ENCODE measurements around the gene CPZ.

Gene CPZ

DNA sequence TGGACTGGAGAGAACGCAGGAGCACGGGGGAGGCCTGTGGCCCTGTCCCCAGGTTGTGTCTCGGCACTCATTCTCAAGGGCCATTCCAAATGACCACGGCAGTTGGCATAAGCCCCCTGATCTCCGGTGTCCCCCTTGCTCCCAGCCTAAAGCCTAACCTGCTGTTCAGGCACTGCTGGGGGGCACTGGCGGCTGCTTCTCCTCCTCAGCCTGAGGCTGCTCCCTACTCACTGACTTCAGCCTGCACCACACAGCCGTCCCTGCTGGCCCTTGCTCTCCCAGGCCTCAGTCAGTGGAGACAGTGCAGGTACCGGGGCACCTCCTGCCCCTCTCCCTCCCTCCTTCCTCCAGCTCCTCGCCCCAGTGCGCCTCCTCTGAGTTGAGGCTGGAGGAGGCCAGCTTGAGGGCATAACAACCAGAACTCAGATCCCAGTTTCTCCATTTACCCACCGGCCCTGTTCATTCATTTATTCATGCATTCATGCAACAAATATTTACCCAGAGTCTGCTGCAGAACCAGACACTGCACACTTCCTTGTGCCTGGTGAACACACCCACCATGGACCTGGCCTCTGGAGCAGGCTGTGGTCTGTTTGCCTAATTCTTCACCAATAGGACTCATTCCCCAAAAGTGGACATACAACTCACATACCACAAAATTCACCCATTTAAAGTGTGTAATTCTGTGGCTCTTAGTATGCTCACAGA is 65.0 kb downstream of the CPZ start:
- Histone ChIP-seq H3K36me3 (replicated peaks; ENCODE audit: insufficient read depth, low read length) (no peaks in the 10 kb centered on the region), H3K9ac (ENCODE audit: low read length) (no peak overlapping the region), H3F3A (ENCODE audit: insufficient read depth, low read length) (no peaks in the 10 kb centered on the region), H3K27me3 (replicated peaks; ENCODE audit: insufficient read depth, low read length) (peaks cover 92% of the 10 kb centered on the region), H3K4me3 (ENCODE audit: low read length) (no peak overlapping the region), H3K4me1 (ENCODE audit: low read length) (no peaks in the 10 kb centered on the region), H2AFZ (ENCODE audit: low read length) (no peak overlapping the region), H3K4me2 (ENCODE audit: low read depth, low read length) (no peak overlapping the region), H3K79me2 (ENCODE audit: low read length) (no peaks in the 10 kb centered on the region), H4K20me1 (ENCODE audit: insufficient read depth, low read length) (no peaks in the 10 kb centered on the region), H3K9me2 (replicated peaks; ENCODE audit: insufficient read depth, low read length) (no peaks in the 10 kb centered on the region), H3K9me3 (replicated peaks; ENCODE audit: insufficient read depth, low read length) (no peaks in the 10 kb centered on the region), H3K27ac (ENCODE audit: low read length) (no peak overlapping the region)
- TF ChIP-seq CTCF (IDR thresholded peaks at IDR 0.05; ENCODE audit: low read length) (no peak), EZH2phosphoT487 (IDR thresholded peaks at IDR 0.05; ENCODE audit: low read length) (no peak), EZH2 (optimal IDR thresholded peaks at IDR 0.05; ENCODE audit: low read depth, low read length) (no peak)
- no peak for DNase-seq

- H3K9ac ChIP-seq (ENCODE audit: low read length): no peak overlapping the region
- no peak for TF ChIP-seq EZH2phosphoT487 (IDR thresholded peaks at IDR 0.05; ENCODE audit: low read length)
- no peak for TF ChIP-seq CTCF (IDR thresholded peaks at IDR 0.05; ENCODE audit: low read length)
- no peak for TF ChIP-seq EZH2 (optimal IDR thresholded peaks at IDR 0.05; ENCODE audit: low read depth, low read length)
- no peaks in the 10 kb centered on the region for H3K9me2 ChIP-seq (replicated peaks; ENCODE audit: insufficient read depth, low read length)
- H3K27ac ChIP-seq (ENCODE audit: low read length): no peak overlapping the region
- no peaks in the 10 kb centered on the region for H3K4me1 ChIP-seq (ENCODE audit: low read length)
- no peaks in the 10 kb centered on the region for H3K36me3 ChIP-seq (replicated peaks; ENCODE audit: insufficient read depth, low read length)
- no peaks in the 10 kb centered on the region for H3F3A ChIP-seq (ENCODE audit: insufficient read depth, low read length)
- H3K79me2 ChIP-seq (ENCODE audit: low read length): no peaks in the 10 kb centered on the region
- H4K20me1 ChIP-seq (ENCODE audit: insufficient read depth, low read length): no peaks in the 10 kb centered on the region
- no peak overlapping the region for H3K4me2 ChIP-seq (ENCODE audit: low read depth, low read length)
- DNase-seq: no peak
- H3K9me3 ChIP-seq (replicated peaks; ENCODE audit: insufficient read depth, low read length): no peaks in the 10 kb centered on the region
- H2AFZ ChIP-seq (ENCODE audit: low read length): no peak overlapping the region
- peaks cover 92% of the 10 kb centered on the region for H3K27me3 ChIP-seq (replicated peaks; ENCODE audit: insufficient read depth, low read length)
- H3K4me3 ChIP-seq (ENCODE audit: low read length): no peak overlapping the region
These were observed 70.2 kb downstream of the CPZ start for GRCh38 chr4:8662776-8663175.

GRCh38 chr4:8664031-8664805 is 71.7 kb downstream of the CPZ start:
- H3K27ac ChIP-seq (ENCODE audit: low read length): no peak overlapping the region

More at GRCh38 chr4:8664031-8664805, 71.7 kb downstream of the CPZ start:
- Histone ChIP-seq H3K4me1 (ENCODE audit: low read length) (no peaks in the 10 kb centered on the region), H3K79me2 (ENCODE audit: low read length) (no peaks in the 10 kb centered on the region), H3K9ac (ENCODE audit: low read length) (no peak overlapping the region), H3K36me3 (replicated peaks; ENCODE audit: insufficient read depth, low read length) (no peaks in the 10 kb centered on the region), H3K4me2 (ENCODE audit: low read depth, low read length) (no peak overlapping the region), H2AFZ (ENCODE audit: low read length) (no peak overlapping the region), H3K4me3 (ENCODE audit: low read length) (no peak overlapping the region), H3F3A (ENCODE audit: insufficient read depth, low read length) (no peaks in the 10 kb centered on the region), H3K9me3 (replicated peaks; ENCODE audit: insufficient read depth, low read length) (no peaks in the 10 kb centered on the region), H3K27me3 (replicated peaks; ENCODE audit: insufficient read depth, low read length) (peaks cover 95% of the 10 kb centered on the region), H3K9me2 (replicated peaks; ENCODE audit: insufficient read depth, low read length) (no peaks in the 10 kb centered on the region), H4K20me1 (ENCODE audit: insufficient read depth, low read length) (no peaks in the 10 kb centered on the region)
- TF ChIP-seq EZH2 (optimal IDR thresholded peaks at IDR 0.05; ENCODE audit: low read depth, low read length): no peak
- TF ChIP-seq CTCF (IDR thresholded peaks at IDR 0.05; ENCODE audit: low read length): no peak
- no peak for TF ChIP-seq EZH2phosphoT487 (IDR thresholded peaks at IDR 0.05; ENCODE audit: low read length)
- no peak for DNase-seq
